Lung (tissue), 12 donors: ENCODE measurements around the gene MAL. TPM values are rescaled to one million over a fixed set of nuclear protein-coding genes. Genes with fewer than 3 reads are reported as not detected.

Experiments used
- ATAC-seq: fragments of 200-7000 bp; cut with Tn5 transposase; one replicate; pipeline ENCODE4 v1.9.1; 2020; ENCODE audit warnings: moderate number of reproducible peaks; ENCODE audit not compliant: insufficient read depth, low FRiP score
- DNase-seq, 3 donors: peaks; one replicate each; pipeline ENCODE4 v3.0.0-alpha.2; 2013 to 2017
- H3K27ac ChIP-seq, 2 donors: one replicate each; pipeline ENCODE4 v1.5.1; 2013; ENCODE audit warnings: mild to moderate bottlenecking in 2 of 2, moderate library complexity in 2 of 2, control low read depth in 1 of 2, inconsistent platforms in 1 of 2, low read depth in 1 of 2, low read length in 1 of 2
- H3K27me3 ChIP-seq, 3 donors: one replicate each; pipeline ENCODE4 v1.5.1; 2013; ENCODE audit warnings: low read length in 2 of 3; ENCODE audit not compliant: control insufficient read depth in 3 of 3, insufficient read depth in 3 of 3
- H3K36me3 ChIP-seq, 4 donors: one replicate each; pipeline ENCODE4 v1.5.1; 2013; ENCODE audit warnings: low read length in 4 of 4, mild to moderate bottlenecking in 1 of 4, moderate library complexity in 1 of 4; ENCODE audit not compliant: control insufficient read depth in 4 of 4, insufficient read depth in 4 of 4
- H3K4me1 ChIP-seq, 5 donors: one replicate each; pipeline ENCODE4 v1.5.1; 2013; ENCODE audit warnings: low read length in 5 of 5, mild to moderate bottlenecking in 2 of 5, moderate library complexity in 1 of 5; ENCODE audit not compliant: control insufficient read depth in 5 of 5, insufficient read depth in 5 of 5
- H3K4me3 ChIP-seq: one replicate; pipeline ENCODE4 v1.5.1; 2013; ENCODE audit warnings: mild to moderate bottlenecking, control low read depth, moderate library complexity
- H3K9ac ChIP-seq, 2 donors: one replicate each; pipeline ENCODE4 v1.5.1; 2013; ENCODE audit warnings: low read length in 2 of 2, control low read depth in 1 of 2; ENCODE audit not compliant: insufficient read depth in 1 of 2
- H3K9me3 ChIP-seq, 4 donors: one replicate each; pipeline ENCODE4 v1.5.1; 2013; ENCODE audit warnings: low read length in 3 of 4, mild to moderate bottlenecking in 1 of 4, moderate library complexity in 1 of 4; ENCODE audit not compliant: control insufficient read depth in 4 of 4, insufficient read depth in 3 of 4
- CTCF ChIP-seq: IDR thresholded peaks from 2 replicates; pipeline ENCODE4 v1.5.1; 2012; ENCODE audit warnings: mild to moderate bottlenecking; ENCODE audit errors: control extremely low read depth, extremely low read depth
- WGBS, 2 donors: extraction: QIAGEN DNeasy Blood & Tissue Kit; methylation state at CpG; one replicate each; pipeline ENCODE4 v1.1.7; 2013; 5-methylcytosine and 5-hydroxymethylcytosine counted together
- polyA plus RNA-seq, 2 donors: library from polyadenylated mRNA; stranded (reverse); fragments of 200-250 nt; gene quantifications; one replicate each; pipeline ENCODE4 v1.2.1, GENCODE V29; 2013
- total RNA-seq, 2 donors: library from RNA; depleted of rRNA in 1 of 2; stranded (reverse); fragments of >200 nt in 1 of 2; gene quantifications; one replicate each; pipeline ENCODE4 v1.2.1, GENCODE V29; 2014 to 2021
- donor health status: control.
- donor health status: control.
- donor health status: Bipolar disorder and iron deficiency.
- donor health status: healthy.
- donor health status: DM: yes; HTN: yes; CAD: no.

MAL gene
- total and polyA plus RNA-seq, 4 donors, result 1.3 to 19.0 (median 10.5) TPM

- no peaks in the 10 kb centered on the region for H3K9me3 ChIP-seq
- no peak overlapping the region for H3K27ac ChIP-seq
- no peaks in the 10 kb centered on the region for H3K36me3 ChIP-seq
- 54 to 74% methylated on average over 3 of the region's 3 CpGs for WGBS, 2 donors
- ATAC-seq, result peak; percentile 76
- H3K9ac ChIP-seq, result peak overlapping the region in 1 of 2 donors; percentile 42
- peaks cover 0 to 4% (median 0%) of the 10 kb centered on the region in 5 donors for H3K4me1 ChIP-seq
- peak; percentile 73 to 86 (median 79) for DNase-seq
- no peaks in the 10 kb centered on the region for H3K27me3 ChIP-seq
- peak; percentile 57 for TF ChIP-seq CTCF
- H3K4me3 ChIP-seq, result no peak overlapping the region
These were observed 39.0 kb upstream of the MAL start for GRCh38 chr2:94986392-94986963.

DNA sequence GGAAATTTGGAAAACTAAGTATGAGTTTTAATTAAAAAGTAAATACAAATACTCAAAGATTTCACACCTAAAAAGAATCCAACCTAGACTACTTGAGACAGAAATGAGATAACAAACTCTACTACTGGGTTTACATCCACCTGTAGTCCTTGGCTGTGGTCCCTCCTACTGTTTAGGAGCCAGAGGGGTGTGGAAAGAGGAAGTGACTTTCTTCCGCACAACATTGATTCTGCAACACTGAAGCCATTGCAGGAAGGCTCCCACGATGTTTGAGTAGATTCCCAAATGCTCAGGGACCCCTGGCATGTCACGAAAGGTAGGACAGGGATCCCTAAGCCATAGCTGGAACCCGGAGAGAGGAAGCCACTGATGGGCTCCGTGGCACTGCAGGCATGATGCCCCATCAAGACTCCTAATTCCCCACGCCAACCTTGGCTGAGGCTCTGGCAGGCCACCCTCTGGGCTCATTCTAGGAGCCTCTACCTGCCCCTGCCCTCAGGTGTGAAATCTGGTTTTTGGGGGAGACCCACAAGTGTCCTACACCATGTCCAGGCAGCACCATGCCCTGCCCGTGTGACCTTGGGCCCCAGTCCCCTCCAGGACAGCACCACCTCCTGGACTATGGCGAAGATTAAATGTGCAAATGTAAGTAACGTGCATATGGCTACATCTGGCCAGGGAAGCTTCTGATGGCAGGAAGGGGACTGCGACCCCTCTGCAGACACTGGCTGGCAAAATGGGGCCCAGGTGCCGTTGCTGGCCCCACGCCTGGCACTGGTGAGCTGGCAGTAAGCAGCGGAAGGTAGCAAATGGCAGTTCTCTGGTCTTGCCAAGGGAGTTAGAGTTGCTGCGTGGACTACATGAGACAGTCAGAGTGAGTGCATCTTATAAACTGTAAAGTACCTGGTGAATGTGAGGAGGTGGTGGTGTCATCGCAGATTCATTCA lies 38.2 kb upstream of the MAL start:
- ATAC-seq (no peak), DNase-seq (no peak)
- no peaks in the 10 kb centered on the region for H3K27me3 ChIP-seq
- no peaks in the 10 kb centered on the region for H3K36me3 ChIP-seq
- H3K9me3 ChIP-seq, result no peaks in the 10 kb centered on the region
- no peak for TF ChIP-seq CTCF
- H3K9ac ChIP-seq, result no peak overlapping the region
- H3K27ac ChIP-seq, result no peak overlapping the region
- WGBS, 2 donors, result 79 to 81% methylated on average over 15 of the region's 15 CpGs
- no peak overlapping the region for H3K4me3 ChIP-seq
- H3K4me1 ChIP-seq, result peaks cover 0 to 4% (median 0%) of the 10 kb centered on the region in 5 donors

- no peaks in the 10 kb centered on the region for H3K36me3 ChIP-seq
These were observed 34.6 kb upstream of the MAL start for GRCh38 chr2:94990956-94991355.

More at GRCh38 chr2:94990956-94991355, 34.6 kb upstream of the MAL start:
- Histone ChIP-seq H3K9me3 (peaks cover 0 to 4% (median 0%) of the 10 kb centered on the region in 4 donors), H3K9ac (no peak overlapping the region), H3K27ac (no peak overlapping the region), H3K27me3 (no peaks in the 10 kb centered on the region), H3K4me1 (peaks cover 0 to 4% (median 0%) of the 10 kb centered on the region in 5 donors), H3K4me3 (no peak overlapping the region)
- ATAC-seq (no peak), DNase-seq (no peak)
- TF ChIP-seq CTCF, result no peak
